NCI-H2227 (cell line): Measurements from ENCODE around the gene EIF2A.
"Not testable (repeated sequence)": the region's sequence is repeated elsewhere in the genome, so short reads cannot be mapped to it uniquely, and the experiment has no call there.

Experiments
- DNase-seq: peaks from one replicate; lab custom pipeline; 2025; ENCODE audit not compliant: unreplicated experiment; lab: John Stamatoyannopoulos, UW

EIF2A gene

GRCh38 chr3:150600647-150601530 is 54.3 kb downstream of the EIF2A start:
- not testable (repeated sequence) for DNase-seq

- DNase-seq = no peak
These were observed 56.0 kb downstream of the EIF2A start for GRCh38 chr3:150602426-150603152.

- DNase-seq = peak; percentile 93
These were observed 56.8 kb downstream of the EIF2A start, which contains the start of gene SELENOT for GRCh38 chr3:150603153-150603979. Gene SELENOT (plus strand): TSS chr3:150603321. CDS start chr3:150603363, 42 bp downstream.

GRCh38 chr3:150603980-150604319 is 57.4 kb downstream of the EIF2A start:
- no peak for DNase-seq

- DNase-seq = no peak
These were observed 59.5 kb downstream of the EIF2A start for GRCh38 chr3:150605998-150606641.

GRCh38 chr3:150607267-150608065 is 60.9 kb downstream of the EIF2A start:
- DNase-seq = no peak

GRCh38 chr3:150609988-150610387 is 63.4 kb downstream of the EIF2A start:
- DNase-seq = no peak

GRCh38 chr3:150610785-150611184 is 64.2 kb downstream of the EIF2A start:
- no peak for DNase-seq

GRCh38 chr3:150611666-150612065 is 65.1 kb downstream of the EIF2A start:
- no peak for DNase-seq

- DNase-seq = no peak
These were observed 65.9 kb downstream of the EIF2A start for GRCh38 chr3:150612494-150612893.

- no peak for DNase-seq
These were observed 66.4 kb downstream of the EIF2A start for GRCh38 chr3:150613034-150613433.

GRCh38 chr3:150613709-150614480 is 67.3 kb downstream of the EIF2A start:
- no peak for DNase-seq

GRCh38 chr3:150620002-150620689 is 73.6 kb downstream of the EIF2A start:
- no peak for DNase-seq

GRCh38 chr3:150622955-150623354 is 76.4 kb downstream of the EIF2A start:
- DNase-seq = not testable (repeated sequence)

- no peak for DNase-seq
These were observed 77.4 kb downstream of the EIF2A start for GRCh38 chr3:150623945-150624344.

- DNase-seq = no peak
These were observed 79.8 kb downstream of the EIF2A start for GRCh38 chr3:150626148-150626930.

- DNase-seq = no peak
These were observed 81.0 kb downstream of the EIF2A start for GRCh38 chr3:150627557-150627956.
